Effector memory CD4-positive, alpha-beta T cell (primary cell): ENCODE results near the gene NOTCH4.

Source experiments
- DNase-seq, 3 donors: peaks; one replicate each; pipeline ENCODE4 v3.0.0-alpha.2; 2020
- H3K27ac ChIP-seq: 2 replicates; pipeline ENCODE4 v1.7.0; 2013; ENCODE audit warnings: mild to moderate bottlenecking, low read length, moderate library complexity; ENCODE audit not compliant: insufficient read depth, poor library complexity, severe bottlenecking
- H3K27me3 ChIP-seq: replicated peaks from 2 replicates; pipeline ENCODE4 v1.7.0; 2013; ENCODE audit warnings: mild to moderate bottlenecking, low read length; ENCODE audit not compliant: insufficient read depth, control insufficient read depth, poor library complexity, severe bottlenecking
- H3K36me3 ChIP-seq: 2 replicates; pipeline ENCODE4 v1.7.0; 2013; ENCODE audit warnings: mild to moderate bottlenecking, low read length, moderate library complexity; ENCODE audit not compliant: control insufficient read depth, insufficient read depth
- H3K4me1 ChIP-seq: 2 replicates; pipeline ENCODE4 v1.7.0; 2013; ENCODE audit warnings: low read length, mild to moderate bottlenecking; ENCODE audit not compliant: control insufficient read depth, insufficient read depth, poor library complexity, severe bottlenecking
- H3K4me3 ChIP-seq: 2 replicates; pipeline ENCODE4 v1.7.0; 2013; ENCODE audit warnings: low read length, low read depth, mild to moderate bottlenecking; ENCODE audit not compliant: insufficient read depth, poor library complexity, severe bottlenecking
- H3K9me3 ChIP-seq: 2 replicates; pipeline ENCODE4 v1.7.0; 2013; ENCODE audit warnings: mild to moderate bottlenecking, low read length, moderate library complexity; ENCODE audit not compliant: control insufficient read depth

The NOTCH4 gene

GRCh38 chr6:32167154-32167760 lies 56.6 kb downstream of the NOTCH4 start:
- Histone ChIP-seq H3K4me3 (no peak overlapping the region), H3K27ac (no peak overlapping the region)

DNA sequence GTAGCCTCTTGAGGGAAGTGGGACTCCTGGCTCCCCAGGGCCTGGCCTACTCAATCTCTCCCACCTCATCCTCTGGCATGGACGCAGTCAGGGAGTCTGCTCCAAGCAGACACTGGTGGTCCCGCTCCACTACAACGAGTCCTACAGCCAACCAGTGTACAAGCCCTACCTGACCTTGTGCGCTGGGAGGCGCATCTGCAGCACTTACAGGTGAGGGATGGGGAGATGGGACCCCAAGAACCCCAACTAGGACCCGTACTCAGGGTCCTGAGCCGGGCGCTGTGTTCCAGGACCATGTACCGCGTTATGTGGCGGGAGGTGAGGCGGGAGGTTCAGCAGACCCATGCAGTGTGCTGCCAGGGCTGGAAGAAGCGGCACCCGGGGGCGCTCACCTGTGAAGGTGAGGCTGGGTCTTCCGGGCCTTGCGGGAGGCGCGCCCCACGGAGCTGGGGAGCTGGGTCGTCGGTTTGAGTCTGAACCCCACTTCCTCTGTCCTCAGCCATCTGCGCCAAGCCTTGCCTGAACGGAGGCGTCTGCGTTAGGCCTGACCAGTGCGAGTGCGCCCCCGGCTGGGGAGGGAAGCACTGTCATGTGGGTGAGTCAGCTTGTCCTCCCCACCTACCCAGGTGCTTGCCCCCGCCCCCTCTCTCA lies 57.3 kb downstream of the NOTCH4 start:
- no peaks in the 10 kb centered on the region for H3K9me3 ChIP-seq
- no peaks in the 10 kb centered on the region for H3K27me3 ChIP-seq
- no peak for DNase-seq
- H3K4me3 ChIP-seq = no peak overlapping the region
- H3K36me3 ChIP-seq = peaks cover 23% of the 10 kb centered on the region
- no peak overlapping the region for H3K27ac ChIP-seq
- H3K4me1 ChIP-seq = peaks cover 3% of the 10 kb centered on the region

More at GRCh38 chr6:32167154-32167760, 56.6 kb downstream of the NOTCH4 start:
- peaks cover 3% of the 10 kb centered on the region for H3K4me1 ChIP-seq
- H3K27me3 ChIP-seq = no peaks in the 10 kb centered on the region
- DNase-seq = no peak
- peaks cover 23% of the 10 kb centered on the region for H3K36me3 ChIP-seq
- H3K9me3 ChIP-seq = no peaks in the 10 kb centered on the region

GRCh38 chr6:32164295-32164694 lies 59.6 kb downstream of the NOTCH4 start, which contains the start of gene EGFL8:
Gene EGFL8 (plus strand): TSS chr6:32164595. CDS start chr6:32166166, 1,571 bp downstream.
- Histone ChIP-seq H3K4me3 (no peak within 1 kb of the TSS), H3K27ac (no peak within 1 kb of the TSS), H3K36me3 (peaks cover 10% of the 10 kb centered on the region), H3K27me3 (no peaks in the 10 kb centered on the region), H3K9me3 (no peaks in the 10 kb centered on the region), H3K4me1 (no peaks in the 10 kb centered on the region)
- no peak for DNase-seq

DNA sequence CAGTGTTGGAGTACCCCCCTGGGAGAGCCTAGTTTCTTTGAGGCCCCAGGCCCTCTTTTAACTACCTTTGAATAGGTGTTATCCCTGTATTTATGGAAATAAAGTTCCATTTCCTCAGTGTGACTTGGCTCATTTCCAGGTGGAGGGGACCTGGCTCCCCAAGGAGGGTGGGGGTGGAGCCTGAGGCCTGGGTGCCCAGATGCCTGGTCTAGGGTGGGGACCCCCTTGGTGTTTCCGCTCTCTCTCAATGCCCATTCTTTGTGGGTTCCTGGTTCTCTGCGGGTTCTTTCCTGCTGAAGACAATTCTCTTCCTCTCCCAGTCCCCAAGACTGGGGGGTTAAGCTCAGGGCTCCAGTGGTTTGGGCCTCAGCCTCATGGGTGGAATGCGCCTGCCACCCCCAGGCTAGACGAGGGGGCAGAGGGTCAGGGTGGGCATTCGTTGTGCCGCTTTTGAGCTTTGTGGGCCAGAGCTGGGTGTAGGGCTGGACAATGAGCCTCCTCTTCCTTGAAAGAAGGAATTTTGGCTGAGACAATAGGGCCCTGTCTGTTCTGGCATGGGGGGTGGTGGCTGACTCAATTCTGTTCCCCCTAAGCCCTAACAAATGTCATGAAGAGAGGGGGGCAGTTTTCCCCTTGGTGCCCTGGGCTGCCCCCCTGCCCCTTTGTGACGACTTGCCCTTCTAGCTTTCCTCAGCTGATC lies 60.2 kb downstream of the NOTCH4 start:
- peaks cover 4% of the 10 kb centered on the region for H3K36me3 ChIP-seq
- DNase-seq = no peak
- no peaks in the 10 kb centered on the region for H3K4me1 ChIP-seq
- H3K27me3 ChIP-seq = no peaks in the 10 kb centered on the region
- H3K9me3 ChIP-seq = no peaks in the 10 kb centered on the region
- H3K4me3 ChIP-seq = no peak overlapping the region
- no peak overlapping the region for H3K27ac ChIP-seq

- H3K4me1 ChIP-seq = peaks cover 14% of the 10 kb centered on the region
- no peaks in the 10 kb centered on the region for H3K9me3 ChIP-seq
- no peak overlapping the region for H3K27ac ChIP-seq
- H3K36me3 ChIP-seq = no peaks in the 10 kb centered on the region
- no peak for DNase-seq
- no peaks in the 10 kb centered on the region for H3K27me3 ChIP-seq
- H3K4me3 ChIP-seq = no peak overlapping the region
These were observed 65.8 kb downstream of the NOTCH4 start for GRCh38 chr6:32158052-32158451.

GRCh38 chr6:32156891-32157290 lies 67.0 kb downstream of the NOTCH4 start:
- Histone ChIP-seq H3K27me3 (no peaks in the 10 kb centered on the region), H3K27ac (no peak overlapping the region), H3K4me1 (peaks cover 14% of the 10 kb centered on the region), H3K9me3 (no peaks in the 10 kb centered on the region), H3K4me3 (no peak overlapping the region), H3K36me3 (no peaks in the 10 kb centered on the region)
- DNase-seq = no peak

DNA sequence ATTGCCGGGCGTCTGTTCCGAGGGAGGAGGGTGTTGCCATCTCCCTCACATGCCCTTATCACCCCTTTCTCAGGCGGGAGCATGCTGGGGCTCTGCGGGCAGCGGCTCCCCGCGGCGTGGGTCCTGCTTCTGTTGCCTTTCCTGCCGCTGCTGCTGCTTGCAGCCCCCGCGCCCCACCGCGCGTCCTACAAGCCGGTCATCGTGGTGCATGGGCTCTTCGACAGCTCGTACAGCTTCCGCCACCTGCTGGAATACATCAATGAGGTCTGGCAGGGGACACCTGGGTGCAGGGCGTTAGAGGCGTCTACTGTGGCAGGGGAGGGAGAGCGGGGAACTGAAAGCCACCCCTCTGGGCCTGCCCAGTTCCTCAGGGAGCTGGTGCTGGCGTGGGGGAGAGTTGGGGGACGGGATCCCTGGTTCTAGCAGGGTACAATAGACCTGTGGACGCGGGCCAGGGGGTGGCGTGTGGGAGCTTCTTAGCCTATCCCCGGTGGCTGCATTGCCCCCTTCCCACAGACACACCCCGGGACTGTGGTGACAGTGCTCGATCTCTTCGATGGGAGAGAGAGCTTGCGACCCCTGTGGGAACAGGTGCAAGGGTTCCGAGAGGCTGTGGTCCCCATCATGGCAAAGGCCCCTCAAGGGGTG lies 69.2 kb downstream of the NOTCH4 start:
- Histone ChIP-seq H3K9me3 (no peaks in the 10 kb centered on the region), H3K36me3 (no peaks in the 10 kb centered on the region), H3K27me3 (no peaks in the 10 kb centered on the region), H3K4me1 (peaks cover 14% of the 10 kb centered on the region), H3K27ac (peak overlapping the region; percentile 61), H3K4me3 (peak overlapping the region; percentile 67)
- peak; percentile 35 to 45 (median 41) for DNase-seq

DNA sequence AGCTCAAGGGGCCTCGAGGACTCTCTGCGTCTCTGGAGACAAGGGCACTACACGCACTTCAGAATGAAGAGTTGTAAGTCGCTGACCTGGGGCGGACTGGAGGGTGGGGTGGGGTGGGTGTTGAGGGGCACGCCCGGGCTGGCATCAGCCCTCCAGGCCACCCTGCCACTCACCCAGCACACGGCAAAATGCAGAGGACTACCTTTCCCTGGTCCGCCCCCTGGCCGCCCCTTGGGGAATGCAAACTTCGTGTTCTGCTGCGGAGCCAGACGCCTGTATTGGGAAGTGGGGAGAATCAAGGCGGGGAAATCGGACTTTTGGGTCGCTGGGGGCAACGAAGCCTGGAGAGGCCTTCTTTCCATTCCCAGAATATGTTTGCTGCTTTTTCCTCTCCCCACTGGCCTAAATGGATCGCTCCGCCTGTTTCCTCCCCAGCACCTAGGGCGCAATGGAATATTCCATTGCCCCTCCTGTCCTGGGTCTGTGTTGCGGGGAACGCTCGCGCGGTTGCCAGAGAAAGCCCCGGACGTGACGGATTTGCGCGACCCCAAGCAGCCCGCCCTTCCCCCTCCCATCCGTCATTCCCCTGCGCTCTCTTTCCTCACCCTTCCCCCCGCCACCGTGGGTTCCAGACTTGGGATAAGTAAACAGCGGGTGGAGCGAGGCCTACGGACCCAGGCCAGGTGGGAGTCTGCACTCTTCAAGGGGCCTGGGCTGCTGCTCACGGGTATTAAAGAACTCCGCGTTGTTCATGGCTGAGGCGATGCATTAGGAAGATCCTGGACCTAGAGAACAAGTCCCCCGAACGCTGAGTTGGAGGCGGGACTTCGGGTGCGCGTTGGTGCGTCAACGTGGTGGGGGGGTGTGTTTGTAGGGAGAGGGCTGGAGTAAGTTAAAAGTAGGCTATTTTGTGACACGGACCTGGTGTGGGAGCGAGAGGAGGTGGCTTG lies 70.0 kb downstream of the NOTCH4 start, which contains the start of gene PPT2:
PPT2 (plus strand) TSS at position 578 of the 950 bp plus-strand sequence. CDS start 454 bp downstream, outside the sequence.
- peak within 1 kb of the TSS; percentile 67 for H3K4me3 ChIP-seq
- no peaks in the 10 kb centered on the region for H3K9me3 ChIP-seq
- DNase-seq = peak; percentile 36 to 49 (median 44)
- peak within 1 kb of the TSS; percentile 61 for H3K27ac ChIP-seq
- H3K36me3 ChIP-seq = no peaks in the 10 kb centered on the region
- peaks cover 7% of the 10 kb centered on the region for H3K27me3 ChIP-seq
- H3K4me1 ChIP-seq = peaks cover 19% of the 10 kb centered on the region
